Endothelial cell of umbilical vein (primary cell): Measurements from ENCODE around the gene SLC12A8. TPM values are rescaled to one million over a fixed set of nuclear protein-coding genes. Genes with fewer than 3 reads are reported as not detected.

Experiments used
- BruUV-seq: library from RNA; stranded (reverse); fragments of 400-500 nt; replicated peaks from 2 replicates; lab custom pipeline; 2021; lab: Mats Ljungman, UMichigan
- CTCF ChIA-PET: fragments of 300-600, 350-600 bp; sonication (Branson Sonifier 250); formaldehyde crosslinking; loops from one replicate; lab custom pipeline; 2021; ENCODE audit warnings: antibody characterized with exemption, inconsistent platforms; lab: Charles Lee
- POLR2A ChIA-PET: fragments of 300-600, 350-600 bp; sonication (Branson Sonifier 250); formaldehyde crosslinking; loops from one replicate; lab custom pipeline; 2021; ENCODE audit warnings: antibody characterized with exemption, inconsistent platforms; lab: Charles Lee
- DNase-seq: peaks from one replicate; pipeline ENCODE4 v3.0.0-alpha.2; 2011; ENCODE audit warnings: low read depth, low spot score
- FAIRE-seq: peaks from 2 replicates; lab custom pipeline; 2011; peaks lifted over from hg19 to GRCh38; lab: Jason Lieb, UNC
- H2AFZ ChIP-seq: 2 replicates; pipeline ENCODE4 v1.6.0; 2012; ENCODE audit warnings: low read depth, low read length, control low read depth, inconsistent platforms
- H3K27ac ChIP-seq: 2 replicates; pipeline ENCODE4 v1.5.1; 2011; ENCODE audit warnings: low read depth, mild to moderate bottlenecking, control low read depth, low read length, moderate library complexity; ENCODE audit not compliant: insufficient read depth
- H3K27me3 ChIP-seq, 2 experiments: 2 replicates each; pipeline versions ENCODE4 v1.6.0 to v1.6.1; 2011; ENCODE audit warnings: low read length in 2 of 2, mixed read lengths in 1 of 2; ENCODE audit not compliant: control insufficient read depth in 2 of 2, insufficient read depth in 2 of 2
- H3K36me3 ChIP-seq, 2 experiments: 2 replicates in 1 of 2; 3 replicates in 1 of 2; pipeline ENCODE4 v1.5.1; 2011; ENCODE audit warnings: low read length in 2 of 2, mild to moderate bottlenecking in 1 of 2, moderate library complexity in 1 of 2; ENCODE audit not compliant: control insufficient read depth in 2 of 2, insufficient read depth in 2 of 2; ENCODE audit errors: extremely low read depth in 1 of 2
- H3K4me1 ChIP-seq: 3 replicates; pipeline ENCODE4 v1.5.1; 2011; ENCODE audit warnings: mild to moderate bottlenecking, low read length; ENCODE audit not compliant: control insufficient read depth, insufficient read depth; ENCODE audit errors: extremely low read depth
- H3K4me2 ChIP-seq: 2 replicates; pipeline ENCODE4 v1.6.1; 2011; ENCODE audit warnings: low read length, control low read depth, mixed read lengths; ENCODE audit not compliant: insufficient read depth
- H3K4me3 ChIP-seq, 3 experiments: fragments of 200-600 bp in 1 of 3; sonication (generic), shearing (Covaris generic) in 1 of 3; replicated peaks in 1 of 3; 2 replicates each; pipeline ENCODE4 v1.5.1; 2011 to 2016; ENCODE audit warnings: control low read depth in 3 of 3, low read length in 3 of 3, mild to moderate bottlenecking in 2 of 3, inconsistent platforms in 1 of 3, low read depth in 1 of 3, moderate library complexity in 1 of 3; ENCODE audit not compliant: insufficient read depth in 1 of 3
- H3K79me2 ChIP-seq: 2 replicates; pipeline ENCODE4 v1.6.0; 2012; ENCODE audit warnings: low read length, inconsistent platforms; ENCODE audit not compliant: control insufficient read depth, insufficient read depth
- H3K9ac ChIP-seq: replicated peaks from 2 replicates; pipeline ENCODE3; 2011; ENCODE audit warnings: low read length, control low read depth; ENCODE audit not compliant: insufficient read depth; ENCODE audit errors: extremely low read depth
- H3K9me1 ChIP-seq: replicated peaks from 3 replicates; pipeline ENCODE4 v1.6.0; 2011; ENCODE audit warnings: mild to moderate bottlenecking, low read length; ENCODE audit not compliant: control insufficient read depth, insufficient read depth; ENCODE audit errors: extremely low read depth
- H3K9me3 ChIP-seq: replicated peaks from 2 replicates; pipeline ENCODE4 v1.5.1; 2012; ENCODE audit warnings: low read length, inconsistent platforms; ENCODE audit not compliant: control insufficient read depth, insufficient read depth
- H4K20me1 ChIP-seq: replicated peaks from 2 replicates; pipeline ENCODE3; 2011; ENCODE audit warnings: mild to moderate bottlenecking, low read length; ENCODE audit not compliant: control insufficient read depth, insufficient read depth; ENCODE audit errors: extremely low read depth
- EZH2 ChIP-seq: IDR thresholded peaks from 2 replicates; pipeline ENCODE4 v1.6.1; 2012; ENCODE audit warnings: borderline replicate concordance, low read depth, mild to moderate bottlenecking, moderate library complexity, low read length, inconsistent platforms; ENCODE audit not compliant: severe bottlenecking
- GATA2 ChIP-seq: IDR thresholded peaks from 2 replicates; pipeline ENCODE4 v1.7.0; 2011; ENCODE audit warnings: low read depth, mild to moderate bottlenecking, moderate library complexity, mixed read lengths, low read length; ENCODE audit not compliant: insufficient read length, insufficient read depth
- JUN ChIP-seq: IDR thresholded peaks from 2 replicates; pipeline ENCODE4 v1.6.1; 2011; ENCODE audit warnings: borderline replicate concordance, low read depth; ENCODE audit not compliant: insufficient read length, insufficient read depth
- MYC ChIP-seq: IDR thresholded peaks from one replicate; pipeline ENCODE4 v1.6.1; 2011; ENCODE audit warnings: mild to moderate bottlenecking, low read depth, low read length
- POLR2A ChIP-seq: IDR thresholded peaks from 2 replicates; pipeline ENCODE4 v1.6.1; 2012; ENCODE audit warnings: low read depth, mild to moderate bottlenecking, control low read depth, low read length
- POLR2AphosphoS5 ChIP-seq: IDR thresholded peaks from 2 replicates; pipeline ENCODE4 v1.6.1; 2012; ENCODE audit warnings: low read depth, mild to moderate bottlenecking, control low read depth, low read length, moderate library complexity; ENCODE audit not compliant: insufficient read depth
- dilution Hi-C: fragments of 300-500 bp; cut with MboI; formaldehyde crosslinking; loops from one replicate; pipeline ENCODE4 v1.15.0; 2019; ENCODE audit warnings: low sequenced_read_pairs; ENCODE audit not compliant: extremely low pct_ligation_motif_present
- intact Hi-C: fragments of 100-400 bp; cut with micrococcal nuclease; formaldehyde crosslinking; loops from one replicate; pipeline ENCODE4 v1.10.0; 2022
- polyA plus RNA-seq, 4 experiments: library from polyadenylated mRNA; depleted of rRNA in 3 of 4; stranded (reverse) in 3 of 4; unstranded in 1 of 4; fragments of >200 nt; gene quantifications; 2 replicates each; pipeline versions ENCODE4 v1.2.1 to v1.2.3, GENCODE V29; 2011 to 2012; ENCODE audit warnings: missing spikeins in 1 of 4
- total RNA-seq: library from RNA; stranded (reverse); gene quantifications from 2 replicates; pipeline ENCODE4 v1.2.3, GENCODE V29; 2021
- TF ChIP-seq, protein P1 (sequence below), 2 donors: IDR thresholded peaks; 1 replicate in 1 of 2; 2 replicates in 1 of 2; pipeline ENCODE4 v1.5.1; 2011; ENCODE audit warnings: low read length in 2 of 2, mild to moderate bottlenecking in 2 of 2, moderate library complexity in 2 of 2, control low read depth in 1 of 2, inconsistent platforms in 1 of 2, low read depth in 1 of 2; ENCODE audit not compliant: insufficient read depth in 1 of 2; ENCODE audit errors: extremely low read depth in 1 of 2

SLC12A8 gene
- total and polyA plus RNA-seq, 2 donors (not counting 3 experiments of a cell fraction or from before 2014, with no cell fraction given) = 0.86 to 0.90 TPM

GRCh38 chr3:125262161-125262560, 49.6 kb upstream of the SLC12A8 start:
- FAIRE-seq (no peak), DNase-seq (no peak)
- no peaks in the 10 kb centered on the region for H4K20me1 ChIP-seq
- H3K4me2 ChIP-seq = no peak overlapping the region
- H3K9me1 ChIP-seq = no peaks in the 10 kb centered on the region
- H3K79me2 ChIP-seq = peaks cover 6% of the 10 kb centered on the region
- no peaks in the 10 kb centered on the region for H3K9me3 ChIP-seq
- H3K27me3 ChIP-seq = no peaks in the 10 kb centered on the region
- H3K27ac ChIP-seq = no peak overlapping the region
- ChIA-PET CTCF (interaction anchor here (1.9 kb wide), 1 partner anchor 17 kb away, joined by 5 read pairs; no protein-coding TSS in a partner anchor), POLR2A (no interaction called here)
- H2AFZ ChIP-seq = no peak overlapping the region
- intact Hi-C loops = no loop called here
- peaks cover 7% of the 10 kb centered on the region for H3K4me1 ChIP-seq
- dilution Hi-C loops = no loop called here
- BruUV-seq = no TSS peak
- no peak overlapping the region for H3K4me3 ChIP-seq
- H3K36me3 ChIP-seq = peaks cover 0 to 2% of the 10 kb centered on the region in 2 experiments
- H3K9ac ChIP-seq = no peak overlapping the region
- TF ChIP-seq POLR2AphosphoS5 (no peak), EZH2 (no peak), JUN (no peak), MYC (no peak), GATA2 (no peak), POLR2A (no peak)
- TF ChIP-seq, protein P1, sequence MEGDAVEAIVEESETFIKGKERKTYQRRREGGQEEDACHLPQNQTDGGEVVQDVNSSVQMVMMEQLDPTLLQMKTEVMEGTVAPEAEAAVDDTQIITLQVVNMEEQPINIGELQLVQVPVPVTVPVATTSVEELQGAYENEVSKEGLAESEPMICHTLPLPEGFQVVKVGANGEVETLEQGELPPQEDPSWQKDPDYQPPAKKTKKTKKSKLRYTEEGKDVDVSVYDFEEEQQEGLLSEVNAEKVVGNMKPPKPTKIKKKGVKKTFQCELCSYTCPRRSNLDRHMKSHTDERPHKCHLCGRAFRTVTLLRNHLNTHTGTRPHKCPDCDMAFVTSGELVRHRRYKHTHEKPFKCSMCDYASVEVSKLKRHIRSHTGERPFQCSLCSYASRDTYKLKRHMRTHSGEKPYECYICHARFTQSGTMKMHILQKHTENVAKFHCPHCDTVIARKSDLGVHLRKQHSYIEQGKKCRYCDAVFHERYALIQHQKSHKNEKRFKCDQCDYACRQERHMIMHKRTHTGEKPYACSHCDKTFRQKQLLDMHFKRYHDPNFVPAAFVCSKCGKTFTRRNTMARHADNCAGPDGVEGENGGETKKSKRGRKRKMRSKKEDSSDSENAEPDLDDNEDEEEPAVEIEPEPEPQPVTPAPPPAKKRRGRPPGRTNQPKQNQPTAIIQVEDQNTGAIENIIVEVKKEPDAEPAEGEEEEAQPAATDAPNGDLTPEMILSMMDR (IDR thresholded peaks at IDR 0.05; ENCODE audit: extremely low read depth in 1 of 2, insufficient read depth in 1 of 2, low read depth in 1 of 2, low read length in 2 of 2) = no peak
